Suprapubic skin (tissue), 4 donors: ENCODE data around the gene MRPS35.

ENCODE experiments used
- CTCF ChIP-seq, 2 donors: fragments of 200-600 bp in 1 of 2; fragments of 450-650 bp in 1 of 2; sonication (generic) in 1 of 2; IDR thresholded peaks; one replicate each; pipeline ENCODE4 v1.5.1; 2016 to 2019; ENCODE audit warnings: antibody characterized with exemption in 2 of 2, mild to moderate bottlenecking in 1 of 2, moderate library complexity in 1 of 2
- EP300 ChIP-seq: sonication (generic); formaldehyde crosslinking; IDR thresholded peaks from one replicate; pipeline ENCODE4 v1.6.1; 2017; ENCODE audit warnings: antibody characterized with exemption
- POLR2A ChIP-seq, 2 donors: fragments of 450-650 bp; IDR thresholded peaks; one replicate each; pipeline ENCODE4 v1.6.1; 2017; ENCODE audit warnings: antibody characterized with exemption in 2 of 2, mild to moderate bottlenecking in 2 of 2, moderate library complexity in 2 of 2
- POLR2AphosphoS5 ChIP-seq, 3 donors: sonication (generic); formaldehyde crosslinking; IDR thresholded peaks; one replicate each; pipeline ENCODE4 v1.6.1; 2017; ENCODE audit warnings: antibody characterized with exemption in 3 of 3

- no peak for TF ChIP-seq CTCF (IDR thresholded peaks at IDR 0.05)
- TF ChIP-seq POLR2A (IDR thresholded peaks at IDR 0.05): no peak
- TF ChIP-seq EP300: no peak
- TF ChIP-seq POLR2AphosphoS5 (IDR thresholded peaks at IDR 0.05): no peak
These were observed 19.5 kb downstream of the MRPS35 start for GRCh38 chr12:27730097-27730588.
